ENCODE results near the gene SRRM4.
"Not testable (repeated sequence)": the region's sequence is repeated elsewhere in the genome, so short reads cannot be mapped to it uniquely, and the experiment has no call there.

SRRM4 gene

GRCh38 chr12:119071176-119071575 lies 89.8 kb downstream of the SRRM4 start:
- DNase-seq: no peak

DNA sequence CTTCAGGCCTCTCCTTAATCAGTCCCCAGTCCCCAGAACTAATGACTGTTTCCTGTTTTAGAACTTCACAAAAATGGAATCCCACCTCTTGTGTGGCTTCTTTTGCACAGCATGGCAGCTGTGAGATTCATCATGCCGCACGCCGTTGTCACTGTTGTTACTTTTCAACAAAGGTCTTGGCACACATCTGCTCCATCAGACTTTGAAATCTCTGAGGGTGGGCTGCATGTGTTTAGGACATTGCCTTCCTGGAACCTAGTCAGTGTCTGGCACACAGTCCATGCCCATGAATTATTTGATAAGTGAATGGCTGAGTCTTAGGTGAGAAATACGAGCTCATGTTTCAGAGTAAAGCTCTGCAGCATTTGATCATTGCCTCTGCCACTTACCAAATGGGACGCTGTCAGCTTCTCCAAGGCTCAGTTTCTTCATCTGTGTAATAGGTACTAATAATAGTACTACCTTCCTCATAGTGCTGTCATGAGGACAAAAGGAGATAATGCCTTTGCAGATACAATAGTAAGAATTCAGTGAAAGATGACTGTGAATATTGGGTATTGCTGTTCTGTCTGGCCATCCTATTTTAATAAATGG lies 90.4 kb downstream of the SRRM4 start:
- DNase-seq: no peak

DNA sequence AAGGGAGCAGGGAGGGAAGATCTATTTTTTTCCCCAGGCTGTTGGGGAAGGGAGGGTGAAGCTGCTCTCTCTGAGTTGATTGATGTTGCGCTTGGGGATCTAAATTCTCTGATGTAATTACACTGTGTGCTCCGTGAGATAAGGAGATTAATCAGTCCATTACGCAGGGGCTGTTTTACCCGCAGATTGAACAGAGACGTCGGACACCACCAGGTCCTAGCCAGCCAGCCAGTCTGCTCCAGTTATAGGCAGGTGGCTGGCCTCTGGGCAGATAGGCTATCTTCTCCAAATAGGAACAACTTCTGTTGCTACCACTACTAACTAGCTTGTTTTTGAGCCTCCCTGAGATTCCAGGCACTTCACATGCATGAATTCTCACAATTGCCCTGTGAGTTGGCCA lies 91.1 kb downstream of the SRRM4 start:
- no peak for DNase-seq

DNA sequence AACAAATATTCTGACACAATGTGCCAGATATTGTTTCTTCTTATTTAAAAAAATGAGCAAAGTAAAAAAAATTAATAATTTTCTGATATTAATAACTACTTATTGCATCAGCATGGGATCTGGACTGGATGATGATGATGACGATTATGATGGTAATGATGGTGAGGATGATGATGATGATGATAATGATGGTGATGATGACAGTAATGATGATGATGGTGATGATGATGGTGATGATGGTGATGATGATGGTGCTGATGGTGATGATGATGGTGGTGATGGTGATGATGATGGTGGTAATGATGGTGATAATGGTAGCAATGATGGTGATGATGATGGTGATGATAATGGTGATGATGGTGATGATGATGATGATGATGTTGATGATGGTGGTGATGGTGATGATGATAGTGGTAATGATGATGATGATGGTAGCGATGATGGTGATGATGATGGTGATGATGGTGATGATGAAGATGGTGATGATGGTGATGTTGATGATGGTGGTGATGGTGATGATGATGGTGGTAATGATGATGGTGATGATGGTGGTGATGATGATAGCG lies 94.0 kb downstream of the SRRM4 start:
- DNase-seq: no peak

GRCh38 chr12:119075918-119076317 lies 94.6 kb downstream of the SRRM4 start:
- no peak for DNase-seq

GRCh38 chr12:119079530-119079929 lies 98.2 kb downstream of the SRRM4 start:
- no peak for DNase-seq

GRCh38 chr12:119082016-119082415 lies 100.7 kb downstream of the SRRM4 start:
- DNase-seq: no peak

- no peak for DNase-seq
Observed at GRCh38 chr12:119082496-119082895, 101.2 kb downstream of the SRRM4 start.

DNA sequence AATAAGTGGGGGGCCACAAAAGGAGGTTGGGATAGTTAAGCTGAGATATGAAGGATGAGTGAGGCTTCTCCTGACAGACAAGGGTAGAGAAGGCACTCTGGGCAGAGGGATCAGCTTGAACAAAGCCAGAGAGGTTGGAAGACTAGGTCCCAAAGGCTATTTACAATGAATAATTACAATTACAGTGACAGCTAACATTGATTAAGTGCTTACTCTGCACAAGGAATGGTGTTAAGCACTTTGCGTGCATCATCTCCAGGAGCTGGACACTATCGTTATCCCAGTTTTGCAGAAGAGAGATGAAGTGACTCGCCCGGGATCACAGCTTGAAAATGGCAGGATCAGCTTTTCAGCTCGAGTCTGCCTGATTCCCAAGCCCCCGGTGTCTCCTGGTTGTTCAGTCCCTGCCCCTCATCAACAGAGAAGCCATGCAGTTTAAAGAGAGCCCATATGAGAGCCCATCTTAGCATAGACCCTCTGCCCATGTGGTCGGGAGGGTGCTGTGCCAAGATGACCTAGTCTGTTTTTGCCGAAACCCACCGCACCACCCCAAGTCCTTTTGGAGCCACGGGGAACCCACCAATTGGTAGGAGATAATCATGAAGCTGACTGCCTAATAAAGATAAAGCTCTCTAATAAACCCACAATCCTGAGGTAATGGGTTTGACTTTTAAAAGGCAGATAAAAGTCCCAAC lies 107.5 kb downstream of the SRRM4 start:
- no peak for DNase-seq

DNA sequence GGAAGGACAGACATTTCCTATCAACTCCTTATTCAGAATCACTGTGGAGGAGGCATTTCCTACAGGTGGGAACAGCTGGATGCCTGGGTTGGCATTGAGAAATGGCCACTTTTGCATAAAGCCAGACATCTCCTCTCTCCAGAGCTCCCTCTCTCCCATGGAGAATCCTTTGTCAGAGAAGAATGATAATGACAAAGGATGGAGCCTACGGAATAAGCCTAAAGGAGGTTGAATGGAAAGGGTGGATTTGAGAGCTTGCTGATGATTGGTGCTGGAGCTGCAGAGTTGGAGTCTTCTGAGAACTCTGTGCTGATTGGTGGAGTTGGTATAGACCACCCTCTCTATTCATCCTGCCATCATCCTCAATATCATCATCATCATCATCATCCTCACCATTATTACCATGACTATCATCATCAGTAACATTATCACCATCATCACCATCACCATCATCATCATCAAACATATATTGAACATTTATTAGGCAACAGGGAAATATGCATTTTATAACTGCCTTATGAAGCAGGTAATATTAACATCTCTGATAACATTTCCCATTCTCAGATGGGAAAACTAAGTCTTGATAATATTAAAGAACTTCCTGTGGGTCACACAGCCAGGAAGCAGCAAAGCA lies 108.2 kb downstream of the SRRM4 start:
- no peak for DNase-seq

DNA sequence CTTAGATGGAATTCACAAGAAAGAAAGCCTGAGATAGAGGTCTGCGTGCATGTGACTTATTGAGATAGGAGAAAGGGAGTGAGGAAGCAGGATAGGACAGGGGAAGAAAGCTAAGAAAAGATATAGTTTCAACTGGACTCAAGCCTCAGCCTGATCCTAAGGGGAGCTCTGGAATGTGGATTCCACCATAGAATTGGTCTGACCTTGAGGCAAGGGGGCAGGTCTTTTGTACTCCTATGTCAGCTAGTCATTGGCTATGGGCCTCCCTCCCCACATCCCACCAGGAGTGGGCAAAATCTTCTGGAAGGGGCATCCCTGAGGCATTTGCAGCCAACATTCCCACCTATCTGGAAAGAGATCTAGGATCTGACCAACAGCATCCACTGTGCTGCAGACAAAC lies 108.9 kb downstream of the SRRM4 start:
- DNase-seq: no peak

DNA sequence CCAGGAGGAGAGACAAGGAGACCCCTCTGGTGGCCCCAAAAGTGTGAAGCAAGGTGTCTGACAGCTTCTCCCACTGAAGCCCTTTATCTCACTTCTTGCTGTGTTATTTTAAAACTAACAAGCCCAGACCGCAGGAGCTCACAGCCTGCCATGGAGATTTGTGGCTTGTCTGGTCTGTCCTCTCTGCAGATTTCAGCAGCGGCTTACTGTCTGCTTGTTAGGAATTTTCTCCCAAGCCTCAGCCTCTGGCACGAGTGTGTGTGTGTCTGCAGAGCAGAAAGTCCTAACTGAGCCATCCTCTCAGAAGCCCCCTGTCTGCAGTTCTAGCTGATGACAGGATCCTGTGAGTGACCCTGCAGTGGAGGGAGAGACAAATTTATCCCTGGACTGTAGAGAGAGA lies 109.5 kb downstream of the SRRM4 start:
- no peak for DNase-seq

GRCh38 chr12:119096429-119097202 lies 115.3 kb downstream of the SRRM4 start:
- DNase-seq: no peak

DNA sequence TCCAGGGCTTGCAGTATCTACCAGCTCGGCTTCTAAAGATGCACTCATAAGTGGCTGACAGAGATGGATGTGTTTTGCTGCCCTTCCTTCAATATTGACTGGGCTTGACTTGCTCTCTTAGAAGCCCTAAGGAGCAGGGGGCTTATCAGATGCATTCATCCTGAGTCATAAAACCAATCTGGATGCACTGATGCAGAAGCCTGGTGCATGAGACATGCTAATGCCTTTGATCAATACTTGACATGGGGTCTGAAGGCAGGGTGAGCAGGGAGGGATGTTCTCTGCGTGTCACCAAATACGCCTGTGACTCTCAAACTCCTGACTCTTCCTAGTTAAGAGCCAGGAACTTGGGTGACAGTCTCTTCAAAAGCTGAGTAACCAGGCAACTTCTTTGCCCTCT lies 119.6 kb downstream of the SRRM4 start:
- no peak for DNase-seq

- DNase-seq: no peak
Observed at GRCh38 chr12:119102274-119102673, 120.9 kb downstream of the SRRM4 start.

GRCh38 chr12:119102714-119103113 lies 121.4 kb downstream of the SRRM4 start:
- DNase-seq: no peak

- DNase-seq: not testable (repeated sequence)
Observed at GRCh38 chr12:119104969-119105368, 123.6 kb downstream of the SRRM4 start.

GRCh38 chr12:119113496-119113986 lies 132.2 kb downstream of the SRRM4 start:
- no peak for DNase-seq

GRCh38 chr12:119114294-119114693 lies 133.0 kb downstream of the SRRM4 start:
- no peak for DNase-seq

- DNase-seq: peak in 1 of 2 experiments; percentile 51
Observed at GRCh38 chr12:119115296-119115905, 134.1 kb downstream of the SRRM4 start.

DNA sequence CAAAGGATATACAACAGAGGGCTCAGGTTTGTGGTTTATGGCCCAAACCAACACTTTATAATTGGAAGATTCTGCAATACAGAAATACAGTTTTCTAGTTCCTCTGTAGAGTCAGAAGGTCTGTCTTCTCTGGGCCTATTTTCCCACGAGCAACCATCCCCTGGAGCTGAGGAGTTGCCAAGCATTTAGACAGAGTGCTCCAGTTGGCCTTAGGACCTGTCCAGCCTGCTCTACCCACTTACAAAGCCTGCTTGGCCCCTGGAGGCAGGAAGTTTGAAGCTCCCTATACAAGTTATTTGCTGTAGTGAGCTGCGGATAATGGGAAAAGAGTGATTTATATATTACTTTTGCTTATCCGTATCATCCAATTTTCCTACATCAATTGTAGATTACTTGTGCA lies 136.6 kb downstream of the SRRM4 start:
- no peak for DNase-seq

GRCh38 chr12:119118625-119119024 lies 137.3 kb downstream of the SRRM4 start:
- no peak for DNase-seq

- DNase-seq: no peak
Observed at GRCh38 chr12:119122047-119122446, 140.7 kb downstream of the SRRM4 start.
